H1 (cell line): ENCODE measurements around the gene TSPEAR. TPM values are rescaled to one million over a fixed set of nuclear protein-coding genes. Genes with fewer than 3 reads are reported as not detected.

ENCODE experiments used
- CTCF ChIA-PET: fragments of 300-600 bp; sonication (Branson Sonifier 250); formaldehyde crosslinking; loops from one replicate; lab custom pipeline; 2021; ENCODE audit not compliant: partially characterized antibody; lab: Charles Lee
- POLR2A ChIA-PET: fragments of 300-600 bp; sonication (Branson Sonifier 250); formaldehyde crosslinking; loops from one replicate; lab custom pipeline; 2021; ENCODE audit warnings: inconsistent platforms; ENCODE audit not compliant: partially characterized antibody; lab: Charles Lee
- DNase-seq, 2 experiments: peaks; one replicate each; pipeline versions ENCODE4 v3.0.0 to v3.0.0-alpha.2; 2010 to 2022; ENCODE audit warnings: low spot score in 2 of 2, low read depth in 1 of 2, mixed read lengths in 1 of 2
- FAIRE-seq: peaks from 2 replicates; lab custom pipeline; 2011; peaks lifted over from hg19 to GRCh38; lab: Jason Lieb, UNC
- H2AFZ ChIP-seq: 2 replicates; pipeline ENCODE4 v1.8.1; 2012; ENCODE audit warnings: low read length, inconsistent platforms
- H2AK5ac ChIP-seq: 2 replicates; pipeline ENCODE4 v1.6.1; 2013; ENCODE audit warnings: low read depth, low read length
- H2BK120ac ChIP-seq: replicated peaks from 2 replicates; pipeline ENCODE3; 2013; ENCODE audit warnings: low read depth, low read length, inconsistent platforms
- H2BK12ac ChIP-seq: 2 replicates; pipeline ENCODE4 v1.6.1; 2013; ENCODE audit warnings: low read depth, low read length
- H2BK15ac ChIP-seq: 2 replicates; pipeline ENCODE4 v1.6.1; 2013; ENCODE audit warnings: low read length
- H2BK20ac ChIP-seq: 2 replicates; pipeline ENCODE4 v1.6.1; 2013; ENCODE audit warnings: low read length
- H2BK5ac ChIP-seq: 2 replicates; pipeline ENCODE4 v1.6.1; 2013; ENCODE audit warnings: low read depth, low read length
- H3K14ac ChIP-seq: 2 replicates; pipeline ENCODE4 v1.6.1; 2013; ENCODE audit warnings: inconsistent platforms; ENCODE audit not compliant: insufficient read length
- H3K18ac ChIP-seq: 2 replicates; pipeline ENCODE4 v1.6.1; 2013; ENCODE audit warnings: low read length; ENCODE audit errors: extremely low read depth
- H3K23ac ChIP-seq: 2 replicates; pipeline ENCODE4 v1.6.1; 2013; ENCODE audit warnings: inconsistent platforms; ENCODE audit not compliant: insufficient read length
- H3K23me2 ChIP-seq: 2 replicates; pipeline ENCODE4 v1.6.1; 2013; ENCODE audit warnings: low read depth, low read length
- H3K27ac ChIP-seq: 2 replicates; pipeline ENCODE4 v1.6.1; 2011; ENCODE audit warnings: low read depth, low read length, inconsistent platforms
- H3K27me3 ChIP-seq, 4 experiments: replicated peaks in 1 of 4; 1 replicate in 1 of 4; 2 replicates in 3 of 4; pipeline versions ENCODE4 v1.6.1 to v1.8.1; 2011 to 2013; ENCODE audit warnings: low read length in 3 of 4, mild to moderate bottlenecking in 3 of 4, inconsistent platforms in 2 of 4, mixed read lengths in 2 of 4, moderate library complexity in 1 of 4; ENCODE audit not compliant: control insufficient read depth in 3 of 4, insufficient read depth in 3 of 4; ENCODE audit errors: extremely low read depth in 1 of 4
- H3K36me3 ChIP-seq, 4 experiments: 2 replicates each; pipeline versions ENCODE4 v1.6.1 to v1.8.1; 2011 to 2013; ENCODE audit warnings: mild to moderate bottlenecking in 4 of 4, low read length in 3 of 4, moderate library complexity in 2 of 4, control low read depth in 1 of 4, inconsistent platforms in 1 of 4; ENCODE audit not compliant: insufficient read depth in 4 of 4, control insufficient read depth in 2 of 4
- H3K4ac ChIP-seq: replicated peaks from 2 replicates; pipeline ENCODE3; 2013; ENCODE audit warnings: low read length, low read depth, mixed read lengths, inconsistent platforms; ENCODE audit not compliant: insufficient read length
- H3K4me1 ChIP-seq, 4 experiments: replicated peaks in 1 of 4; 1 replicate in 1 of 4; 2 replicates in 3 of 4; pipeline versions ENCODE4 v1.6.1 to v1.8.1; 2011 to 2013; ENCODE audit warnings: low read length in 3 of 4, inconsistent platforms in 2 of 4, mixed read lengths in 1 of 4; ENCODE audit not compliant: insufficient read depth in 4 of 4, control insufficient read depth in 3 of 4
- H3K4me2 ChIP-seq, 2 experiments: 2 replicates each; pipeline versions ENCODE4 v1.6.1 to v1.8.1; 2011 to 2013; ENCODE audit warnings: low read depth in 2 of 2, low read length in 2 of 2, control low read depth in 1 of 2, inconsistent platforms in 1 of 2, mild to moderate bottlenecking in 1 of 2; ENCODE audit not compliant: insufficient read depth in 1 of 2
- H3K4me3 ChIP-seq, 4 experiments: fragments of 200-600, 300-600 bp in 1 of 4; sonication (generic), shearing (Covaris generic), sonication (Bioruptor Twin) in 1 of 4; 2 replicates each; pipeline versions ENCODE4 v1.5.1 to v1.8.1; 2011 to 2016; ENCODE audit warnings: low read length in 4 of 4, low read depth in 3 of 4, control low read depth in 2 of 4, inconsistent platforms in 2 of 4, mild to moderate bottlenecking in 2 of 4, mixed read lengths in 1 of 4, moderate library complexity in 1 of 4; ENCODE audit not compliant: insufficient read depth in 2 of 4; ENCODE audit errors: extremely low read depth in 1 of 4
- H3K56ac ChIP-seq: replicated peaks from 2 replicates; pipeline ENCODE3; 2013; ENCODE audit warnings: low read depth, mild to moderate bottlenecking, mixed read lengths, low read length, inconsistent platforms; ENCODE audit not compliant: insufficient read length
- H3K79me1 ChIP-seq: 2 replicates; pipeline ENCODE4 v1.6.1; 2013; ENCODE audit warnings: low read depth, low read length, control low read depth
- H3K79me2 ChIP-seq, 2 experiments: 2 replicates each; pipeline versions ENCODE4 v1.6.1 to v1.8.1; 2012 to 2013; ENCODE audit warnings: low read length in 2 of 2, mild to moderate bottlenecking in 2 of 2, inconsistent platforms in 1 of 2; ENCODE audit not compliant: insufficient read depth in 2 of 2, control insufficient read depth in 1 of 2
- H3K9ac ChIP-seq, 4 experiments: replicated peaks in 1 of 4; 1 replicate in 1 of 4; 2 replicates in 3 of 4; pipeline versions ENCODE4 v1.6.1 to v1.8.1; 2011 to 2013; ENCODE audit warnings: low read depth in 3 of 4, low read length in 3 of 4, control low read depth in 2 of 4, mild to moderate bottlenecking in 2 of 4, moderate library complexity in 2 of 4, inconsistent platforms in 1 of 4; ENCODE audit errors: extremely low read depth in 1 of 4
- H3K9me3 ChIP-seq, 2 experiments: 2 replicates each; pipeline versions ENCODE4 v1.6.1 to v1.8.1; 2012 to 2013; ENCODE audit warnings: mild to moderate bottlenecking in 2 of 2, moderate library complexity in 2 of 2, control low read depth in 1 of 2, inconsistent platforms in 1 of 2, low read depth in 1 of 2, low read length in 1 of 2, mixed read lengths in 1 of 2; ENCODE audit not compliant: insufficient read depth in 2 of 2
- H4K20me1 ChIP-seq, 2 experiments: replicated peaks in 1 of 2; 2 replicates each; pipeline versions ENCODE3 to v1.8.1; 2011 to 2013; ENCODE audit warnings: inconsistent platforms in 2 of 2, low read length in 2 of 2, mild to moderate bottlenecking in 1 of 2; ENCODE audit not compliant: insufficient read depth in 2 of 2, control insufficient read depth in 1 of 2
- H4K5ac ChIP-seq: 2 replicates; pipeline ENCODE4 v1.6.1; 2013; ENCODE audit warnings: low read length, low read depth, mixed read lengths, inconsistent platforms; ENCODE audit not compliant: insufficient read length
- H4K8ac ChIP-seq: 2 replicates; pipeline ENCODE4 v1.8.0; 2013; ENCODE audit warnings: mild to moderate bottlenecking, moderate library complexity, low read length, inconsistent platforms; ENCODE audit not compliant: insufficient read depth; ENCODE audit errors: extremely low read depth
- H4K91ac ChIP-seq: replicated peaks from 2 replicates; pipeline ENCODE3; 2013; ENCODE audit warnings: low read length, mixed read lengths, inconsistent platforms; ENCODE audit not compliant: insufficient read length
- CBX5 ChIP-seq: fragments of 300-800, 300-1000 bp; sonication (generic); IDR thresholded peaks from 2 replicates; pipeline ENCODE4 v1.7.1; 2016; ENCODE audit warnings: antibody characterized with exemption, low read length, low read depth
- JUN ChIP-seq: IDR thresholded peaks from 2 replicates; pipeline ENCODE4 v1.6.1; 2011; ENCODE audit warnings: low read depth, mild to moderate bottlenecking, improper control_type of control experiment, low read length
- PHF8 ChIP-seq: fragments of 200-600 bp; sonication (generic); conservative IDR thresholded peaks from 2 replicates; pipeline ENCODE4 v1.7.1; 2012; ENCODE audit warnings: low read depth, mild to moderate bottlenecking, inconsistent platforms, low read length, moderate library complexity
- SIN3A ChIP-seq, 2 experiments: IDR thresholded peaks in 1 of 2; conservative IDR thresholded peaks in 1 of 2; 2 replicates each; pipeline ENCODE4 v1.6.1; 2011 to 2012; ENCODE audit warnings: low read length in 2 of 2, improper control_type of control experiment in 1 of 2, low read depth in 1 of 2, mild to moderate bottlenecking in 1 of 2
- SP1 ChIP-seq: IDR thresholded peaks from 2 replicates; pipeline ENCODE4 v1.6.1; 2011; ENCODE audit warnings: low read depth, low read length
- TAF7 ChIP-seq: optimal IDR thresholded peaks from 2 replicates; pipeline ENCODE3; 2011; ENCODE audit warnings: low read depth, mild to moderate bottlenecking, inconsistent platforms, low read length, moderate library complexity, borderline replicate concordance
- TEAD4 ChIP-seq: IDR thresholded peaks from 2 replicates; pipeline ENCODE4 v1.6.1; 2012; ENCODE audit warnings: low read depth, low read length, inconsistent platforms, mixed read lengths
- WGBS, 2 experiments: shearing (Covaris generic) in 1 of 2; methylation state at CpG; one replicate each; pipeline versions ENCODE4 v1.1.6 to v1.1.7; 2013 to 2015; ENCODE audit warnings: low lambda C conversion rate in 2 of 2, mixed read lengths in 2 of 2, inconsistent platforms in 1 of 2, low coverage in 1 of 2, missing lambda C conversion rate in 1 of 2; ENCODE audit not compliant: insufficient replicate concordance in 2 of 2, insufficient coverage in 1 of 2, insufficient read length in 1 of 2; ENCODE audit errors: extremely low coverage in 1 of 2, missing lambda C conversion rate in 1 of 2; 5-methylcytosine and 5-hydroxymethylcytosine counted together
- polyA plus RNA-seq, 7 experiments: library from polyadenylated mRNA; depleted of rRNA in 3 of 7; stranded (reverse) in 5 of 7; unstranded in 2 of 7; fragments of >200 nt in 5 of 7; fragments of 200-250 nt in 2 of 7; gene quantifications; 1 replicate in 5 of 7; 2 replicates in 1 of 7; 4 replicates in 1 of 7; pipeline versions ENCODE4 v1.2.1 to v1.2.3, GENCODE V29; 2011 to 2013; ENCODE audit warnings: missing spikeins in 2 of 7, mixed read lengths in 2 of 7
- total RNA-seq: library from RNA; stranded (reverse); fragmentation: NEBNext Ultra II Directional; extraction: Animal tissue kit (Norgen Biotek cat#: 25700); gene quantifications from 2 replicates; pipeline ENCODE4 v1.2.1, GENCODE V29; 2021
- TF ChIP-seq, protein P1 (sequence below): IDR thresholded peaks from 2 replicates; pipeline ENCODE4 v1.6.1; 2012; ENCODE audit warnings: low read length, inconsistent platforms
- TF ChIP-seq, protein P2 (sequence below): IDR thresholded peaks from 2 replicates; pipeline ENCODE4 v1.6.1; 2011; ENCODE audit warnings: low read depth, mild to moderate bottlenecking, low read length; ENCODE audit not compliant: insufficient read depth

TSPEAR gene
- total and polyA plus RNA-seq, 2 of the 8 experiments (the other 6 are each of a cell fraction or from before 2014, with no cell fraction given), result 0.58 to 0.89 TPM

DNA sequence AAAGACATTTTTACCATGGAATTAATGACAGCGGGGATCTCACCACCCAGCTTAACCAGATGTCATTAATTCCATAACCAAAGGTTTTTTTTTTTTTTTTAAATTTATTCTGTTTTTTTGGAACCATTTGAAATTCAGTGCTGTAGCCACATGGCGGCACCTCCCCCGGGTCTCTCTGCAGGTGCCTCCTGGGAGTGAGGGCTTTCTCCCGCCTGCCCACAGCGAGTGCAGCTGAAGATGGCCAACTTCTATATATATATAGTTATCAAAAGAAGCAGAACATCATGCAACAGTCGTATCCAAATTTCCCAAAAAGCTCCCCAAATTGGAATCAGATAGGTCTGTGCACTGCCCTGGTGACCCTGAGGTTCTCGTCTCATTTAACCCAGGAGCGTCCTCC lies 95.9 kb downstream of the TSPEAR start:
- H3K79me1 ChIP-seq, result no peaks in the 10 kb centered on the region; the same call in 1 of the 2 replicates
- no peak overlapping the region for H4K91ac ChIP-seq
- H2AFZ ChIP-seq, result no peak overlapping the region
- no peak overlapping the region for H2BK20ac ChIP-seq
- H4K20me1 ChIP-seq, result peaks cover 0 to 1% of the 10 kb centered on the region in 2 experiments
- H3K56ac ChIP-seq, result no peak overlapping the region
- peaks cover 0 to 6% (median 2%) of the 10 kb centered on the region in 4 experiments; a peak in 4 of 7 replicates for H3K4me1 ChIP-seq
- H4K8ac ChIP-seq, result peak overlapping the region; percentile 48; the same call in 1 of the 2 replicates
- CTCF ChIA-PET, result interaction anchor here (0.9 kb wide), 1 partner anchor 35 kb away, joined by 4 read pairs; the partner anchor contains the start of gene KRTAP10-5
- no peak overlapping the region for H2AK5ac ChIP-seq
- H3K4ac ChIP-seq, result no peak overlapping the region
- H3K23me2 ChIP-seq, result no peaks in the 10 kb centered on the region
- H3K4me2 ChIP-seq, result no peak overlapping the region
- DNase-seq (peak in 1 of 2 experiments; percentile 35), FAIRE-seq (no peak)
- POLR2A ChIA-PET, result interaction anchor here (0.6 to 1.5 kb wide), 2 partner anchors 91 to 1012 kb away, joined by 3 read pairs; no protein-coding TSS in a partner anchor
- H3K79me2 ChIP-seq, result no peaks in the 10 kb centered on the region
- TF ChIP-seq, protein P1, sequence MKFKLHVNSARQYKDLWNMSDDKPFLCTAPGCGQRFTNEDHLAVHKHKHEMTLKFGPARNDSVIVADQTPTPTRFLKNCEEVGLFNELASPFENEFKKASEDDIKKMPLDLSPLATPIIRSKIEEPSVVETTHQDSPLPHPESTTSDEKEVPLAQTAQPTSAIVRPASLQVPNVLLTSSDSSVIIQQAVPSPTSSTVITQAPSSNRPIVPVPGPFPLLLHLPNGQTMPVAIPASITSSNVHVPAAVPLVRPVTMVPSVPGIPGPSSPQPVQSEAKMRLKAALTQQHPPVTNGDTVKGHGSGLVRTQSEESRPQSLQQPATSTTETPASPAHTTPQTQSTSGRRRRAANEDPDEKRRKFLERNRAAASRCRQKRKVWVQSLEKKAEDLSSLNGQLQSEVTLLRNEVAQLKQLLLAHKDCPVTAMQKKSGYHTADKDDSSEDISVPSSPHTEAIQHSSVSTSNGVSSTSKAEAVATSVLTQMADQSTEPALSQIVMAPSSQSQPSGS, result no peak
- no peak for TF ChIP-seq TAF7
- TF ChIP-seq TEAD4, result no peak
- TF ChIP-seq SIN3A (conservative IDR thresholded peaks at IDR 0.05 in 1 of 2, IDR thresholded peaks at IDR 0.05 in 1 of 2; ENCODE audit: low read depth in 1 of 2, low read length in 2 of 2), result no peak
- TF ChIP-seq PHF8, result no peak
- TF ChIP-seq JUN, result no peak
- TF ChIP-seq SP1, result no peak
- TF ChIP-seq, protein P2, sequence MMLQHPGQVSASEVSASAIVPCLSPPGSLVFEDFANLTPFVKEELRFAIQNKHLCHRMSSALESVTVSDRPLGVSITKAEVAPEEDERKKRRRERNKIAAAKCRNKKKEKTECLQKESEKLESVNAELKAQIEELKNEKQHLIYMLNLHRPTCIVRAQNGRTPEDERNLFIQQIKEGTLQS, result no peak
- TF ChIP-seq CBX5, result no peak
- no peak overlapping the region for H2BK12ac ChIP-seq
- H2BK15ac ChIP-seq, result no peak overlapping the region
- H3K4me3 ChIP-seq, result no peak overlapping the region
- no peak overlapping the region for H2BK5ac ChIP-seq
- no peak overlapping the region for H3K23ac ChIP-seq
- WGBS, 2 experiments, result 82% methylated on average over 6 of the region's 8 CpGs; no CpG with 5 or more reads in 1 of the 2 experiments
- no peaks in the 10 kb centered on the region for H3K27me3 ChIP-seq
- H3K27ac ChIP-seq, result no peak overlapping the region
- no peaks in the 10 kb centered on the region for H3K36me3 ChIP-seq
- no peak overlapping the region for H3K18ac ChIP-seq
- no peak overlapping the region for H3K14ac ChIP-seq
- no peak overlapping the region for H2BK120ac ChIP-seq
- H4K5ac ChIP-seq, result no peak overlapping the region
- peaks cover 15 to 16% of the 10 kb centered on the region in 2 experiments for H3K9me3 ChIP-seq
- no peak overlapping the region for H3K9ac ChIP-seq
